Right ventricle myocardium superior (tissue), 1 donor: Measurements from ENCODE around the gene APOL1. TPM values are rescaled to one million over a fixed set of nuclear protein-coding genes. Genes with fewer than 3 reads are reported as not detected.
"Not testable (repeated sequence)": the region's sequence is repeated elsewhere in the genome, so short reads cannot be mapped to it uniquely, and the experiment has no call there.

Experiments used
- ATAC-seq: fragments of 200-7000 bp; cut with Tn5 transposase; one replicate; pipeline ENCODE4 v1.9.1; 2020; ENCODE audit warnings: mild to moderate bottlenecking; ENCODE audit not compliant: poor library complexity
- DNase-seq: peaks from one replicate; pipeline ENCODE4 v3.0.0-alpha.2; 2020
- intact Hi-C: fragments of 100-400 bp; cut with DNase I; formaldehyde crosslinking; loops from one replicate; pipeline ENCODE4 v1.11.2; 2022
- total RNA-seq: library from RNA; stranded (reverse); fragmentation: NEBNext Ultra II Directional; extraction: Animal tissue kit (Norgen Biotek cat#: 25700); gene quantifications from one replicate; pipeline ENCODE4 v1.2.1, GENCODE V29; 2021
- donor health status: DM: no; HTN: yes; CAD: no; lungs with severe emphysema.

APOL1 gene
- total RNA-seq, 1 donor from 2014 or later, result 16.8 TPM

- ATAC-seq, result peak; percentile 55
- intact Hi-C loops, result no loop called here
These were observed 6.0 kb downstream of the APOL1 start for GRCh38 chr22:36258701-36259614.

GRCh38 chr22:36259615-36260300 lies 6.8 kb downstream of the APOL1 start:
- DNase-seq, result no peak
- intact Hi-C loops, result no loop called here
- no peak for ATAC-seq

More at GRCh38 chr22:36258701-36259614, 6.0 kb downstream of the APOL1 start:
- peak; percentile 76 for DNase-seq

- ATAC-seq, intact Hi-C loops, DNase-seq: not testable (repeated sequence)
These were observed 8.7 kb downstream of the APOL1 start for GRCh38 chr22:36261675-36262074.

- ATAC-seq, intact Hi-C loops, DNase-seq: not testable (repeated sequence)
These were observed 9.4 kb downstream of the APOL1 start for GRCh38 chr22:36262307-36262706.

- intact Hi-C loops, ATAC-seq, DNase-seq: not testable (repeated sequence)
These were observed 10.3 kb downstream of the APOL1 start for GRCh38 chr22:36263216-36263673.

GRCh38 chr22:36263886-36264664 lies 11.1 kb downstream of the APOL1 start:
- peak; percentile 26 for ATAC-seq
- DNase-seq, intact Hi-C loops: not testable (repeated sequence)

- no peak for ATAC-seq
- DNase-seq, result no peak
- intact Hi-C loops, result no loop called here
These were observed 14.1 kb downstream of the APOL1 start for GRCh38 chr22:36267058-36267457.

- no peak for ATAC-seq
- intact Hi-C loops, result no loop called here
- DNase-seq, result no peak
These were observed 15.1 kb downstream of the APOL1 start for GRCh38 chr22:36267896-36268485.

- intact Hi-C loops, result loop anchor here (5.0 kb wide), 1 partner anchor 44 kb away; no protein-coding TSS in a partner anchor
These were observed 18.3 kb downstream of the APOL1 start for GRCh38 chr22:36271231-36271630.

GRCh38 chr22:36271951-36272350 lies 19.0 kb downstream of the APOL1 start:
- ATAC-seq, DNase-seq: not testable (repeated sequence)
- intact Hi-C loops, result loop anchor here (5.0 kb wide), 1 partner anchor 45 kb away; no protein-coding TSS in a partner anchor

More at GRCh38 chr22:36271231-36271630, 18.3 kb downstream of the APOL1 start:
- ATAC-seq, DNase-seq: not testable (repeated sequence)

- ATAC-seq (no peak), DNase-seq (no peak)
- intact Hi-C loops, result loop anchor here (5.0 kb wide), 1 partner anchor 47 kb away; no protein-coding TSS in a partner anchor
These were observed 21.6 kb downstream of the APOL1 start for GRCh38 chr22:36274531-36274930.

- intact Hi-C loops, result loop anchor here (5.0 kb wide), 1 partner anchor 80 kb away; no protein-coding TSS in a partner anchor
- DNase-seq, result no peak
These were observed 24.8 kb downstream of the APOL1 start for GRCh38 chr22:36277482-36278291.

GRCh38 chr22:36279219-36279666 lies 26.3 kb downstream of the APOL1 start:
- intact Hi-C loops, result loop anchor here (5.0 kb wide), 1 partner anchor 82 kb away; no protein-coding TSS in a partner anchor
- ATAC-seq, result no peak
- DNase-seq, result no peak

More at GRCh38 chr22:36277482-36278291, 24.8 kb downstream of the APOL1 start:
- peak; percentile 68 for ATAC-seq

- intact Hi-C loops, result loop anchor here (5.0 kb wide), 1 partner anchor 133 kb away; no protein-coding TSS in a partner anchor
- ATAC-seq, result no peak
- no peak for DNase-seq
These were observed 27.4 kb downstream of the APOL1 start for GRCh38 chr22:36280379-36280778.

- intact Hi-C loops, result loop anchor here (5.0 kb wide), 1 partner anchor 135 kb away; no protein-coding TSS in a partner anchor
- DNase-seq (no peak), ATAC-seq (no peak)
These were observed 28.9 kb downstream of the APOL1 start for GRCh38 chr22:36281781-36282327.

GRCh38 chr22:36282328-36282831 lies 29.4 kb downstream of the APOL1 start:
- DNase-seq (no peak), ATAC-seq (no peak)
- intact Hi-C loops, result loop anchor here (5.0 kb wide), 1 partner anchor 135 kb away; no protein-coding TSS in a partner anchor
